Measurements from ENCODE around the gene OR52K1. TPM values are rescaled to one million over a fixed set of nuclear protein-coding genes. Genes with fewer than 3 reads are reported as not detected.

Gene OR52K1
- total RNA-seq, 1 experiment from 2014 or later: not detected

Other genes starting within 250 kb of the OR52K1 start
- not detected in 2 replicates for gene OR52B4, start 114.3 kb upstream of the OR52K1 start, total RNA-seq (2014; rRNA removed; shearing (Covaris generic))
- gene TRIM21, start 88.9 kb upstream of the OR52K1 start, total RNA-seq (2014; rRNA removed; shearing (Covaris generic)): 22.5 and 24.4 TPM in 2 replicates
- gene OR52K2, start 33.4 kb upstream of the OR52K1 start, total RNA-seq (2014; rRNA removed; shearing (Covaris generic)): not detected in 2 replicates
- not detected in 2 replicates for gene OR52M1, start 62.5 kb downstream of the OR52K1 start, total RNA-seq (2014; rRNA removed; shearing (Covaris generic))
- gene OR52I2, start 99.1 kb downstream of the OR52K1 start, total RNA-seq (2014; rRNA removed; shearing (Covaris generic)): not detected in 2 replicates
- gene OR52I1, start 111.4 kb downstream of the OR52K1 start, total RNA-seq (2014; rRNA removed; shearing (Covaris generic)): not detected in 2 replicates
- 20.7 and 42.9 TPM in 2 replicates for gene TRIM68, start 125.6 kb downstream of the OR52K1 start, total RNA-seq (2014; rRNA removed; shearing (Covaris generic))
- gene OR51D1, start 154.8 kb downstream of the OR52K1 start, total RNA-seq (2014; rRNA removed; shearing (Covaris generic)): not detected in 2 replicates
- gene OR51E1, start 161.3 kb downstream of the OR52K1 start, total RNA-seq (2014; rRNA removed; shearing (Covaris generic)): 0.11 and 0.13 TPM in 2 replicates
- gene OR51E2, start 215.2 kb downstream of the OR52K1 start, total RNA-seq (2014; rRNA removed; shearing (Covaris generic)): 0.09 and 0.21 TPM in 2 replicates
- gene MMP26, start 222.1 kb downstream of the OR52K1 start, total RNA-seq (2014; rRNA removed; shearing (Covaris generic)): not detected in 2 replicates